ENCODE results near the gene MMP27. TPM values are rescaled to one million over a fixed set of nuclear protein-coding genes. Genes with fewer than 3 reads are reported as not detected.

The MMP27 gene
- total RNA-seq, 4 donors from 2014 or later, result 0.20 to 1.7 (median 0.26) TPM

DNA sequence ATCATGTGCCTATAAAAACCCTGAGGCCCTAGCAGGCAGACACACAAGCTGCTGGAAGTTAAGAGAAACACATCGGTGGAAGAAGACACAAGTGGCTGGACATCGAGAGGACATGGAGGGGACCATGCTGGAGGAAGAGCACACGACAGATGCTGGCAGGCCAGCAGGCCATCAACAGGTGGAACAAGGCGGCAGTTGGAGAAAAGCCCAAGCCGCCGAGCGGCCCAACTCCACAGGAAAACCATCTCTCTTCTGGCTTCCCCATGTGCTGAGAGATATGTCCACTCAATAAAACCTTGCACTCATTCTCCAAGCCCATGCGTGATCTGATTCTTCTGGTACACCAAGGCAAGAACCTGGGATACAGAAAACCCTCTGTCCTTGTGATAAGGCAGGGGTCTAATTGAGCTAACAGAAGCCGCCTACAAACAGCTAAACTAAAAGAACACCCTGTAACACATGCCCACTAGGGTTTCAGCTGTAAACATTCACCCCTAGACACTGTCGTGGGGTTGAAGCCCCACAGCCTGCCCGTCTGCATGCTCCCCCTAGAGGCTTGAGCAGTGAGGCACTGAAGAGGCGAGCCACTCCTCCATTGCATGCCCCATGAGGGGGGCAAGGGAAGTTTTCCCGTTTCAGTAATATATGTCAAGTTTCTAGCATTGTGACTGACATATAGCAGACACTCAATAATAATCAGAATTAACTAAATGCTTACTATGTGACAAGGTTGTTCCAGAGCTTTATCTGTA, 41.4 kb downstream of the MMP27 start:
- 81 to 86% methylated on average over 13 of the region's 13 CpGs for WGBS, 2 donors
- TF ChIP-seq, protein P1, sequence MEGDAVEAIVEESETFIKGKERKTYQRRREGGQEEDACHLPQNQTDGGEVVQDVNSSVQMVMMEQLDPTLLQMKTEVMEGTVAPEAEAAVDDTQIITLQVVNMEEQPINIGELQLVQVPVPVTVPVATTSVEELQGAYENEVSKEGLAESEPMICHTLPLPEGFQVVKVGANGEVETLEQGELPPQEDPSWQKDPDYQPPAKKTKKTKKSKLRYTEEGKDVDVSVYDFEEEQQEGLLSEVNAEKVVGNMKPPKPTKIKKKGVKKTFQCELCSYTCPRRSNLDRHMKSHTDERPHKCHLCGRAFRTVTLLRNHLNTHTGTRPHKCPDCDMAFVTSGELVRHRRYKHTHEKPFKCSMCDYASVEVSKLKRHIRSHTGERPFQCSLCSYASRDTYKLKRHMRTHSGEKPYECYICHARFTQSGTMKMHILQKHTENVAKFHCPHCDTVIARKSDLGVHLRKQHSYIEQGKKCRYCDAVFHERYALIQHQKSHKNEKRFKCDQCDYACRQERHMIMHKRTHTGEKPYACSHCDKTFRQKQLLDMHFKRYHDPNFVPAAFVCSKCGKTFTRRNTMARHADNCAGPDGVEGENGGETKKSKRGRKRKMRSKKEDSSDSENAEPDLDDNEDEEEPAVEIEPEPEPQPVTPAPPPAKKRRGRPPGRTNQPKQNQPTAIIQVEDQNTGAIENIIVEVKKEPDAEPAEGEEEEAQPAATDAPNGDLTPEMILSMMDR (IDR thresholded peaks at IDR 0.05), result no peak
- TF ChIP-seq POLR2A (IDR thresholded peaks at IDR 0.05), result no peak
- intact Hi-C loops (cut with DNase I; ENCODE audit: low total_unique reads), result no loop called here
- H3K4me3 ChIP-seq (ENCODE audit: low read depth, poor library complexity, severe bottlenecking), result no peak overlapping the region
- DNase-seq (ENCODE audit: low spot score in 2 of 2), result no peak

DNA sequence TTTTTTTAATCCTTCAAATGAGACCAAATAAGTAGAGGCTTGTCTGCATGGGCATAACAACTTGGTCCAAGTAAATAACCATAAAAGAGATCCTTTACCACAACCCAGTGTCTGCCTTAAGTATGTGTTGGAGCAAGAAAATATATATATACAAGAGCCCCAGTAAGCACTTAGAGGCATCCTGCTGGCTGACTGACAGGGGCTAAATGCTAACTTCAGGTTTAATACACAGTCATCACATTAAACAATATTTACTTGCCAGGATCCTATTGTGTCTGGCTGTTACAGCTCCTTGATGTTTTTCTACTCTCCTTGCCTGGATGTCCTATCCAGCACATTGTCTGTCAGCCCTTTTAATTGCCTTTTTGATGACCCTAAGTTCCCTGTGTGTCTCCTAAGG, 43.0 kb downstream of the MMP27 start:
- no peak overlapping the region for H3K4me3 ChIP-seq (ENCODE audit: low read depth, poor library complexity, severe bottlenecking)
- intact Hi-C loops (cut with DNase I; ENCODE audit: low total_unique reads), result no loop called here
- TF ChIP-seq, protein P1 (IDR thresholded peaks at IDR 0.05), result no peak
- TF ChIP-seq POLR2A (IDR thresholded peaks at IDR 0.05), result no peak
- DNase-seq (ENCODE audit: low spot score in 2 of 2), result no peak

DNA sequence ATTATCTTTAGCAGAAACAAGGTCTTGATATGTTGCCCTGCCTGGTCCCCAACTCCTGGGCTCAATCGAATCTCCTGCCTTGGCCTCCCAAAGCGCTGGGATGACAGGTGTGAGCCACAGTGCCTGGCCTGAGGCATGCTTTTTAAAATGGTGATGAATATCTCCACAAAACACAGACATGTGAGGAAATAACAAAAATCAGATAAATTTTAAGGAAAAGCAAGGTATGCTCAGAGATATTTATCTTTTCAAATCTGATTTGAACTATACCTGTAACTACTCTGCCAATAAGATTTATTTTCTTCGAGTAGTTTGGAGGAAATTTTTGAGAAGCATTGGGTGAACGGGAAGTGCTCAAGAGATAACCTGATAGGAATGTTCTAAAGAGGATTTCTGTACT, 44.5 kb downstream of the MMP27 start:
- no peak for DNase-seq (ENCODE audit: low spot score in 2 of 2)
- intact Hi-C loops (cut with DNase I; ENCODE audit: low total_unique reads), result no loop called here
- TF ChIP-seq POLR2A (IDR thresholded peaks at IDR 0.05), result no peak
- TF ChIP-seq, protein P1 (IDR thresholded peaks at IDR 0.05), result no peak
- 61 to 74% methylated on average over 4 of the region's 4 CpGs for WGBS, 2 donors
- H3K4me3 ChIP-seq (ENCODE audit: low read depth, poor library complexity, severe bottlenecking), result no peak overlapping the region

DNA sequence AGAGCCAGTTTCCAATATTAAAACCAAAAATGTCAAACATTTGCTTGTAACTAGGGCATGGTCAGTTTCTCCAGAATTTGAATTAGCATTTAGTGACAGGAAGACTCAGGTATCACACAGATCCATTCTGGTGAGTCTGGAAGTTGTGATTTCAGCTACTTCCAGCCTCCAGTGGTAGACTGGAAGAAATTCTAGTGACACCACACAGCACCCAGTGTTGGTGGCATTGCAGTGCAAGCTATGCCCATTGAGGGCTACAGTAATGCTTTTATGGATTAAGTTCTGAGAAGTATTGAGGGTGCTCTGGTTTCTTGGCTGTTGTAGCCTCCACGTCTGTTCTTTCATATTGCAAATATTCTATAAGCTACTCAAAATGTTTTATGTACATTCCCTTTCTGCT, 49.0 kb downstream of the MMP27 start:
- H3K4me3 ChIP-seq (ENCODE audit: low read depth, poor library complexity, severe bottlenecking), result no peak overlapping the region
- WGBS, 2 donors, result 73 to 77% methylated on average over 1 of the region's 1 CpG
- DNase-seq (ENCODE audit: low spot score in 2 of 2), result no peak
- intact Hi-C loops (cut with DNase I; ENCODE audit: low total_unique reads), result no loop called here
- no peak for TF ChIP-seq POLR2A (IDR thresholded peaks at IDR 0.05)
- TF ChIP-seq, protein P1 (IDR thresholded peaks at IDR 0.05), result no peak

DNA sequence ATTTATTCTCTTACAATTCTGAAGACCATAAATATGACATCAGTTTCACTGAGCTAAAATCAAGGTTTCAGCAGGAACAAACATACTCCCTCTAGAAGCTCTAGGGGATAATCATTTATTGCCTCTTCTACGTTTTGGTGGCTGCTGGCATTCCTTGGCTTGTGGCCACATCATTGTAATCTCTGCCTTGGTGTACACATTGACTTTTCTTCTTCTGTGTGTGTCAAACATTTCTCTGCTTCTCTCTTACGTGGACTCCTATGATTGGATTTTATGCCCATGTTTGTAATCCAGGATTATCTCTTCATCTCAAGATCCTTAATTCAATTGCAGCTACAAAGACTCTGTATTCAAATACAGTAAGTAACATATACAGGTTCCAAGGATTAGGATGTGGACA, 50.0 kb downstream of the MMP27 start:
- TF ChIP-seq, protein P1 (IDR thresholded peaks at IDR 0.05), result no peak
- no peak for TF ChIP-seq POLR2A (IDR thresholded peaks at IDR 0.05)
- intact Hi-C loops (cut with DNase I; ENCODE audit: low total_unique reads), result no loop called here
- no peak overlapping the region for H3K4me3 ChIP-seq (ENCODE audit: low read depth, poor library complexity, severe bottlenecking)
- WGBS, 2 donors, result 55 to 57% methylated on average over 2 of the region's 2 CpGs
- DNase-seq (ENCODE audit: low spot score in 2 of 2), result no peak

DNA sequence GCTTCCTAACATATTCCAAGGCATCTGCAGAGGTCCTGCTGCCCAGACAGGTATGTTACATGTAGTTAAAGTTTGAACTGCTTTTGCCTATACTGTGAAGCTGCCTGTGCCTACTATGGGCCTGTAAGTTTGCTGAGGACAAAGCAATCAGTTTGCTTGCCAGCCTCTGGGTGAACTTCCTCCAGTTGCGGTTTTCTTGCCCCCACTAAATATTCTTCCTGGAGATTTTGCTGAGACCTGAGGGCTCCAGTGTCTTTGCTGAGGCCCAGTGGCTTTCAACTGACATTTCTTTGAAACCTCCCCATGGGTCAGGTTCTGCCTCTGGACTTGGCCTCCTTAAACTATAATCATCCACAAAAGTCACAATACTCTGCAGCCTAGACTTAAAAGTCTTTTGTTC, 50.8 kb downstream of the MMP27 start:
- WGBS, 2 donors, result 80 to 100% methylated on average over 1 of the region's 1 CpG
- DNase-seq (ENCODE audit: low spot score in 2 of 2), result no peak
- TF ChIP-seq POLR2A (IDR thresholded peaks at IDR 0.05), result no peak
- TF ChIP-seq, protein P1 (IDR thresholded peaks at IDR 0.05), result no peak
- intact Hi-C loops (cut with DNase I; ENCODE audit: low total_unique reads), result no loop called here
- no peak overlapping the region for H3K4me3 ChIP-seq (ENCODE audit: low read depth, poor library complexity, severe bottlenecking)

All from lower leg skin (tissue), 4 donors.